ENCODE data around the gene RUFY1.
"Not testable (repeated sequence)": the region's sequence is repeated elsewhere in the genome, so short reads cannot be mapped to it uniquely, and the experiment has no call there.

RUFY1 gene

GRCh38 chr5:179542170-179542569 is 8.2 kb upstream of the RUFY1 start:
- DNase-seq (ENCODE audit: low spot score): no peak

GRCh38 chr5:179543275-179543674 is 7.1 kb upstream of the RUFY1 start:
- not testable (repeated sequence) for DNase-seq (ENCODE audit: low spot score)

GRCh38 chr5:179553006-179553405 is 2.7 kb downstream of the RUFY1 start:
- DNase-seq (ENCODE audit: low spot score): no peak

GRCh38 chr5:179553875-179554274 is 3.5 kb downstream of the RUFY1 start:
- DNase-seq (ENCODE audit: low spot score): peak; percentile 63

GRCh38 chr5:179554981-179555380 is 4.6 kb downstream of the RUFY1 start:
- DNase-seq (ENCODE audit: low spot score): no peak

GRCh38 chr5:179558261-179558799 is 8.0 kb downstream of the RUFY1 start:
- DNase-seq (ENCODE audit: low spot score): not testable (repeated sequence)

- DNase-seq (ENCODE audit: low spot score): peak; percentile 30
These were observed 8.6 kb downstream of the RUFY1 start for GRCh38 chr5:179558932-179559283.

GRCh38 chr5:179559284-179560252 is 9.2 kb downstream of the RUFY1 start:
- DNase-seq (ENCODE audit: low spot score): peak; percentile 99

GRCh38 chr5:179564526-179564925 is 14.2 kb downstream of the RUFY1 start:
- no peak for DNase-seq (ENCODE audit: low spot score)

- no peak for DNase-seq (ENCODE audit: low spot score)
These were observed 18.4 kb downstream of the RUFY1 start for GRCh38 chr5:179568721-179569120.

GRCh38 chr5:179572386-179572785 is 22.0 kb downstream of the RUFY1 start:
- DNase-seq (ENCODE audit: low spot score): no peak

GRCh38 chr5:179577286-179577960 is 27.1 kb downstream of the RUFY1 start:
- no peak for DNase-seq (ENCODE audit: low spot score)

GRCh38 chr5:179585941-179586401 is 35.6 kb downstream of the RUFY1 start:
- no peak for DNase-seq (ENCODE audit: low spot score)

- DNase-seq (ENCODE audit: low spot score): no peak
These were observed 37.8 kb downstream of the RUFY1 start for GRCh38 chr5:179588166-179588565.

GRCh38 chr5:179595916-179596315 is 45.6 kb downstream of the RUFY1 start:
- no peak for DNase-seq (ENCODE audit: low spot score)

GRCh38 chr5:179596421-179596820 is 46.1 kb downstream of the RUFY1 start:
- no peak for DNase-seq (ENCODE audit: low spot score)

GRCh38 chr5:179599100-179599499 is 48.7 kb downstream of the RUFY1 start:
- no peak for DNase-seq (ENCODE audit: low spot score)

- DNase-seq (ENCODE audit: low spot score): no peak
These were observed 49.2 kb downstream of the RUFY1 start for GRCh38 chr5:179599566-179599965.

GRCh38 chr5:179599973-179600372 is 49.6 kb downstream of the RUFY1 start:
- no peak for DNase-seq (ENCODE audit: low spot score)

GRCh38 chr5:179601871-179602625 is 51.7 kb downstream of the RUFY1 start:
- no peak for DNase-seq (ENCODE audit: low spot score)

GRCh38 chr5:179603308-179603707 is 53.0 kb downstream of the RUFY1 start:
- DNase-seq (ENCODE audit: low spot score): no peak

Data from AG20443 (cell line).